AG09309 (cell line): Measurements from ENCODE around the gene COL1A1.

ENCODE experiments used
- DNase-seq: peaks from one replicate; pipeline ENCODE4 v3.0.0-alpha.2; 2010; ENCODE audit warnings: low read depth
- H3K4me3 ChIP-seq: 2 replicates; pipeline ENCODE4 v1.5.1; 2011; ENCODE audit warnings: mild to moderate bottlenecking, low read depth, low read length, moderate library complexity; ENCODE audit not compliant: control insufficient read depth
- TF ChIP-seq, protein P1 (sequence below): IDR thresholded peaks from 2 replicates; pipeline ENCODE4 v1.5.1; 2011; ENCODE audit warnings: mild to moderate bottlenecking, low read depth, low read length, inconsistent platforms; ENCODE audit not compliant: insufficient read depth, control insufficient read depth; ENCODE audit errors: missing control alignments

Gene COL1A1

DNA sequence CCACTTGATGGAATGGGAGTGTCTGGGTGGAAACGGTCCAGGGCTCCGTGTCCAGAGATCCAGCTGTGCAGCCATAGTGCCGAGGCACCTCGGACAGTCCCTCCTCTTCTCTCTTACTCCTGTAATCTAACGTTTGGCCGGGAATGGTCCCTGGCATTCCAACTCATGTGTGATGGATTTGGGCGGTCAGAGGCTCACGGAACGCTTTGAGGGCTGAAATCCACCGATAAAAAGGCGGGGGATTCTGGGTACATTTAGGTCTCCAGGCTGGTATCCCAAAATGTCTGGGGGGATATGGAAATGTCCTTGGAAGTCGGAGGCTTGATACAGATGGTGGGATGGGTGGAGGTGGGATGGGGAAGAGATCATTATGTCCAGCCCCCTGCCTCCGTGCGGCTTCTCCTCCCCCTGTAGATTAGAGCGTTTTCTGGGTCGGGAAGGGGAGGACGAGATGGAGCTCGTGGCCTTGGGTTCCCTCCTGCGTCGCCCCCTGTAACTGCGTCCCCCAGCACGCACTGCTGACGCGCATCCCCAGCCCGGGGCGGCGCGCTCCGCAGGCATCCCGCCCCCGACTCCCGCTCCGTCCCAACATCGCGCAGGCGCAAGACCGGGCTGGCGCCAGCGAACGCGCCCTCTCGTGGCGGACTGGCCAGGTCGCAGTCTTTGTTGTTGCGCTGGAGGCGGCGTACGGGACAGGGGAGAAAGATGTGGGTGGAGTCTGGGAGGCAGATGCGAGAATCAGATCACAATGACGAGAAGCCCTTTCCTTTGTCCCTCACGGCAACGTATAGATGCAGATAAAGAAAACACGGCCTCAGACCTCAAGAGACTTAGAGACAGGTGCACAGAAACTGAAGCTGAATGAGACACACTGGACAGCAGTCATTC, 40.2 kb downstream of the COL1A1 start:
- no peak for DNase-seq
- TF ChIP-seq, protein P1, sequence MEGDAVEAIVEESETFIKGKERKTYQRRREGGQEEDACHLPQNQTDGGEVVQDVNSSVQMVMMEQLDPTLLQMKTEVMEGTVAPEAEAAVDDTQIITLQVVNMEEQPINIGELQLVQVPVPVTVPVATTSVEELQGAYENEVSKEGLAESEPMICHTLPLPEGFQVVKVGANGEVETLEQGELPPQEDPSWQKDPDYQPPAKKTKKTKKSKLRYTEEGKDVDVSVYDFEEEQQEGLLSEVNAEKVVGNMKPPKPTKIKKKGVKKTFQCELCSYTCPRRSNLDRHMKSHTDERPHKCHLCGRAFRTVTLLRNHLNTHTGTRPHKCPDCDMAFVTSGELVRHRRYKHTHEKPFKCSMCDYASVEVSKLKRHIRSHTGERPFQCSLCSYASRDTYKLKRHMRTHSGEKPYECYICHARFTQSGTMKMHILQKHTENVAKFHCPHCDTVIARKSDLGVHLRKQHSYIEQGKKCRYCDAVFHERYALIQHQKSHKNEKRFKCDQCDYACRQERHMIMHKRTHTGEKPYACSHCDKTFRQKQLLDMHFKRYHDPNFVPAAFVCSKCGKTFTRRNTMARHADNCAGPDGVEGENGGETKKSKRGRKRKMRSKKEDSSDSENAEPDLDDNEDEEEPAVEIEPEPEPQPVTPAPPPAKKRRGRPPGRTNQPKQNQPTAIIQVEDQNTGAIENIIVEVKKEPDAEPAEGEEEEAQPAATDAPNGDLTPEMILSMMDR, result peak; percentile 90
- peak overlapping the region; percentile 87 for H3K4me3 ChIP-seq

DNA sequence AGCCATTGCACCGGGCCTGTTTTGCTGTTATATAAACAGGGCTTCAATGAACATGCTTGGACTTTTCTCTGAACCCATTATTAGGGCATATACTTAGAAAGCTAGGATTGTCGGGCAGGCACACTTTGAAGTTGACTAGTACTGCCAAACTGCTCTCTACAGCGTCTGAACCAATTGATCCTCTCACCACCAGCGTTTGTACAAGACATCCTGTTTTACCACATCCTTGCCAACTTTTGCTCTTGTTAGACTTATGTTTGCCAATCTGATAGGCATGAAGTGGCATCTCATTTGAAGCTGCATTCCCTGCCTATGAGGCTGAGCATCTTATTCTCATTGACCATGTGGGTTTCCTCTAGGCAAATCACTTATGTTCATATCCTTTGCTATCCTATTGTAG, 43.5 kb downstream of the COL1A1 start:
- no peak overlapping the region for H3K4me3 ChIP-seq
- DNase-seq, result no peak
- TF ChIP-seq, protein P1, result no peak

DNA sequence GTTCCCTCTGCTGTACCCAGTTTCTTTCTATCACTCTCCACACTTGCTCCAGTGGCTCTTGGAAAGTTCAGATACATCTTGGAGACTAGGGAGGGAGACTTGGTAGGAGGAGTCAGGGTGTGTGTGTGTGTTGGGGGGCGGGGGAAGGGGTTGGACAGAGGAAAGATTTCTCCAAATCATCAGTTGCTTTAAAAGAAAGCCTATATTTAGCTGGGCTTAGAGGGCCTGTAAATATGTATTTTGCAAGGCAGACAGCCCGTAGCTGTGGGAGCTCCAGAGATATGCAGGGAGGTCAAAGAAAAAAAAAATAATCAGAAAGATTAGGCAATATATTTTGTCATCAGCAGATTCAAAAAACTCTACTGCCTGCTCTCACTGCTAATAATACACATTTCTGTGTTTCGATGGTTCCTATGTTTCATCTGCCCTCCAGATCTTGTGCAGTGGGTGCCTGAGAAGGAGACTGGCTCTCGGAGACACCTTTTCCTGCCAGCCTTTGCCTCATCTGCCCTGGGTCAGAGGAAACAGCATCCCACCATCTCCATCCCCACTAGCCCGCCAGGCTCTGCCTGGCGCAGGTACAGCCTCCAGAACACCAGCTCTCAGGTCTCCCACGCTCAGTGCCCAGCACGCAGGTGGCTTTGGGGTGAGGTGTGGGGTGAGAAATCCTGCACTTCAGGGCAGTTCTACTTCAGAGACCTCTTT, 46.2 kb downstream of the COL1A1 start:
- DNase-seq, result no peak
- TF ChIP-seq, protein P1, result no peak
- no peak overlapping the region for H3K4me3 ChIP-seq

DNA sequence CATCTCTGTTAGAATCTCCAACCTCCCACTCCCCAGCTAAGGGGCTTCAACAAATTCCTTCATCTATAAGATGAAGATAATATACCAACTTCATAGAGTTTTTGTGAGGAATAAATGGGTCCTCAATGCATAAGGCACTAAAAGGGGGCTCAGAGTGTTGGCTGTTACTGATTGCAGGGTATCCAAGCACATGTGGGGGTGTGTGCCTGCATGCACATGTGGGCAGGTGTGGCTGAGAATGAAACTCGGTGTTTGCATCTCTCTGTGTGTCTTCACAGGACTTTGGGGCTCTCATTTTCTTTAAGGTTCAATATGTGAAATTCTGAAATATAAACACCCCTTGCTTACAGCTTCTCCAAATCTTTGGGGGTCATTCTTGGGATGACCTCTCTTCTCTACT, 46.8 kb downstream of the COL1A1 start:
- TF ChIP-seq, protein P1, result no peak
- H3K4me3 ChIP-seq, result no peak overlapping the region
- DNase-seq, result no peak

DNA sequence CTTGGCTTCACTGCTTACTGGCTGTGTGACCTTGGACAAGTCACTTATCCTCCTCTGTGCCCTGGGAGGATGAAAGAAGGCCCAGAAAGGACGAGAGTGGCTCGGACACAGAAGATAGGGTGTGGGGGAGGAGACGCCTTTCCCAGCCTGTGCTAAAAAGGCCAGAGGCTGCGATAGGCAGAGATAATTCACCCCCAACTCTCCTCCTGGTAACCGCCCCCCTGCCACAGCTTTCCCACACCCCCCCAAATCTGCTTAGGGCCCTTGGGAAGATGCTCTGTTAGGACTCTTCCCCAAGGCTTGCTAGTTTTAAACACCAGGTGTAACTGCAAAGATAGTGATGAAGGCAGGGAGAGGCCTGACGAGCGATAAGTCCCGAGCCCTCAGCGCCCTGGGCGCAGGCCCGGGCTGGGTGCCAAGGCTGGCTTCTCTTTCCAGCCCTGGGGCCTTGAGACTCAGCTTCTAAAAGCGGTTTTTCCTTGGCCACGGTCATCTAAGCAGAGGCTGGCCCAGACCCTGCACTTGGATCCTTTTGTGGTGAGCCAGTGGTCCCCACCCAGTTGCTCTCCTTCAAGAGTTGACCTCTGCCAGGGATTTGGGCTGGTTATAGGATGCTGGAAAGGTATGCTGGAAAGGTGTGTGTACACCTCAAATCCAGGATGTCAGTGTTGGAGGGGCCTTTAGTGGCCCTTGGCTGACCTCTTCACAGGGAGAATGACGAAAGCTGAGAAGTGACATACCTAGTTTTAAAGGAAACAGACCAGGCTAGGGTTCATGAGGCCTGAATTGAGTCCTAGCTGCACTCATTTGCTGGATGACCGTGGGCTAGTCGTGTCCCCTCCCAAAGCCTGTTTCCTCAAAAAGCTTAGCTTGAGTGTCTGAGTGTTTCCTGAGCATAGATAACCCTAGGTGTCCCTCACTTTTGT, 47.5 kb downstream of the COL1A1 start:
- TF ChIP-seq, protein P1, result no peak
- DNase-seq, result no peak
- H3K4me3 ChIP-seq, result no peak overlapping the region

DNA sequence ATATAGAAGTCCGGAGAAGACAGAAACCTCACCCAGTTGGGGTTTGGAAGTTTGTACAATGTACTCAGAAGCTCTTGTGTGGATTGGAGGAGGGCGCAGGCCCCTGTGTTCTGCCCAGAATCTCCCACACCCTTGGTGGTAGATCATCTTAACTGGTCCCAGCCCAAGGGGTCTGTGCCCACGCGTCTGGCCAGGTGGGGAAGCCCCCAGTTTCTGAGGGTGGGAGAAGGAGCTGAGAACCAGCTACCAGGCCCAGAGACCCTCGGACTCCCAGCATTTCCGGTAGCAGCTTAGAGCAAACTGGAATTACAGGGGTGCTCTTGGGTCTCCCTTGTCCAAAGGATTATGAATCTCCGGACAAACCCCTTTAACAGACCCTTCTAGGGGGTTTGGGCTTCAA, 48.7 kb downstream of the COL1A1 start:
- no peak for DNase-seq
- peak overlapping the region; percentile 60 for H3K4me3 ChIP-seq
- TF ChIP-seq, protein P1, result no peak
